Body of pancreas (tissue), 4 donors: ENCODE data around the gene GABRA5.

ENCODE experiments used
- POLR2A ChIP-seq, 3 donors: fragments of 450-650 bp; IDR thresholded peaks; one replicate each; pipeline ENCODE4 v1.6.1; 2016; ENCODE audit warnings: antibody characterized with exemption in 3 of 3, mild to moderate bottlenecking in 2 of 3
- TF ChIP-seq, protein P1 (sequence below), 7 experiments: fragments of 450-650 bp in 4 of 7; fragments of 200-600 bp in 3 of 7; sonication (generic) in 3 of 7; IDR thresholded peaks; one replicate each; pipeline ENCODE4 v1.5.1; 2016 to 2019; ENCODE audit warnings: antibody characterized with exemption in 7 of 7

DNA sequence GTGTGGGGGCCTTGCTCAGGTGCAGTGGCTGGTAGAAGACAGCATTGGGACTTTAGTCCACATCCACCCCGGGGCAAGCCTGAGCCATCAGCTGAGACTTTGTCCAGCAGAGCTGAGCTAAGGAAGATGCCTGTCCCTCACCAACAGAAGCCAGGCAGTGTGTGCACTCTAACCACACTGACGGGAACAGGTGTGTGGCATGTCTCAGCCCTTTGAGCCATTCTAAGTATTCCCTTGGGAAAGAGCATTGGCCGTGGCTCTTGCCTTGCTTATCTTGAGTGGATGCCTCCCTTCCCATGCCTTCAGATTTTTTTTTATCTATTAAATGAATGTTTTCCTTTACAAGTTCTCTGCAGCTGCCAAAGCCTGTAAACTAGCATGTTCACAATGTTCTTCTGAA lies 3.5 kb downstream of the GABRA5 start:
- TF ChIP-seq, protein P1, sequence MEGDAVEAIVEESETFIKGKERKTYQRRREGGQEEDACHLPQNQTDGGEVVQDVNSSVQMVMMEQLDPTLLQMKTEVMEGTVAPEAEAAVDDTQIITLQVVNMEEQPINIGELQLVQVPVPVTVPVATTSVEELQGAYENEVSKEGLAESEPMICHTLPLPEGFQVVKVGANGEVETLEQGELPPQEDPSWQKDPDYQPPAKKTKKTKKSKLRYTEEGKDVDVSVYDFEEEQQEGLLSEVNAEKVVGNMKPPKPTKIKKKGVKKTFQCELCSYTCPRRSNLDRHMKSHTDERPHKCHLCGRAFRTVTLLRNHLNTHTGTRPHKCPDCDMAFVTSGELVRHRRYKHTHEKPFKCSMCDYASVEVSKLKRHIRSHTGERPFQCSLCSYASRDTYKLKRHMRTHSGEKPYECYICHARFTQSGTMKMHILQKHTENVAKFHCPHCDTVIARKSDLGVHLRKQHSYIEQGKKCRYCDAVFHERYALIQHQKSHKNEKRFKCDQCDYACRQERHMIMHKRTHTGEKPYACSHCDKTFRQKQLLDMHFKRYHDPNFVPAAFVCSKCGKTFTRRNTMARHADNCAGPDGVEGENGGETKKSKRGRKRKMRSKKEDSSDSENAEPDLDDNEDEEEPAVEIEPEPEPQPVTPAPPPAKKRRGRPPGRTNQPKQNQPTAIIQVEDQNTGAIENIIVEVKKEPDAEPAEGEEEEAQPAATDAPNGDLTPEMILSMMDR (IDR thresholded peaks at IDR 0.05): no peak
- TF ChIP-seq POLR2A (IDR thresholded peaks at IDR 0.05): no peak
